Spinal cord (tissue), 10 donors: ENCODE results near the gene ITPK1. TPM values are rescaled to one million over a fixed set of nuclear protein-coding genes. Genes with fewer than 3 reads are reported as not detected.

Experiments used
- DNase-seq, 6 donors: peaks; one replicate each; pipeline versions ENCODE4 v3.0.0 to v3.0.0-alpha.2; 2013 to 2015; ENCODE audit warnings: low spot score in 6 of 6, low read depth in 4 of 6
- H3K27ac ChIP-seq: one replicate; pipeline ENCODE4 v1.5.1; 2013; ENCODE audit warnings: low read depth, low read length, control low read depth
- H3K27me3 ChIP-seq: one replicate; pipeline ENCODE4 v1.6.1; 2013; ENCODE audit warnings: low read length; ENCODE audit not compliant: control insufficient read depth, insufficient read depth
- H3K36me3 ChIP-seq: one replicate; pipeline ENCODE4 v1.6.1; 2013; ENCODE audit warnings: low read length; ENCODE audit not compliant: control insufficient read depth, insufficient read depth
- H3K4me1 ChIP-seq: one replicate; pipeline ENCODE4 v1.6.1; 2013; ENCODE audit warnings: low read length; ENCODE audit not compliant: control insufficient read depth, insufficient read depth
- H3K4me3 ChIP-seq: one replicate; pipeline ENCODE4 v1.5.1; 2013; ENCODE audit warnings: low read depth, low read length, control low read depth
- H3K9me3 ChIP-seq: one replicate; pipeline ENCODE4 v1.6.1; 2013; ENCODE audit warnings: low read length; ENCODE audit not compliant: control insufficient read depth, insufficient read depth
- WGBS: methylation state at CpG from one replicate; pipeline ENCODE4 v1.1.5; 2013; ENCODE audit warnings: missing lambda C conversion rate; ENCODE audit not compliant: insufficient coverage; 5-methylcytosine and 5-hydroxymethylcytosine counted together
- polyA plus RNA-seq, 2 donors: library from polyadenylated mRNA; unstranded; fragments of 120-200 nt; gene quantifications; one replicate each; pipeline ENCODE4 v1.2.1, GENCODE V29; 2013; ENCODE audit not compliant: insufficient read length in 2 of 2
- total RNA-seq, 2 donors: library from RNA; depleted of rRNA in 1 of 2; stranded (reverse); fragments of 120-200 nt in 1 of 2; fragments of >200 nt in 1 of 2; gene quantifications; one replicate each; pipeline versions ENCODE4 v1.2.3 to v1.2.4, GENCODE V29; 2013 to 2014
- donor health status: healthy.

Gene ITPK1
- total and polyA plus RNA-seq, 4 donors = 33.8 to 147 (median 83.3) TPM

DNA sequence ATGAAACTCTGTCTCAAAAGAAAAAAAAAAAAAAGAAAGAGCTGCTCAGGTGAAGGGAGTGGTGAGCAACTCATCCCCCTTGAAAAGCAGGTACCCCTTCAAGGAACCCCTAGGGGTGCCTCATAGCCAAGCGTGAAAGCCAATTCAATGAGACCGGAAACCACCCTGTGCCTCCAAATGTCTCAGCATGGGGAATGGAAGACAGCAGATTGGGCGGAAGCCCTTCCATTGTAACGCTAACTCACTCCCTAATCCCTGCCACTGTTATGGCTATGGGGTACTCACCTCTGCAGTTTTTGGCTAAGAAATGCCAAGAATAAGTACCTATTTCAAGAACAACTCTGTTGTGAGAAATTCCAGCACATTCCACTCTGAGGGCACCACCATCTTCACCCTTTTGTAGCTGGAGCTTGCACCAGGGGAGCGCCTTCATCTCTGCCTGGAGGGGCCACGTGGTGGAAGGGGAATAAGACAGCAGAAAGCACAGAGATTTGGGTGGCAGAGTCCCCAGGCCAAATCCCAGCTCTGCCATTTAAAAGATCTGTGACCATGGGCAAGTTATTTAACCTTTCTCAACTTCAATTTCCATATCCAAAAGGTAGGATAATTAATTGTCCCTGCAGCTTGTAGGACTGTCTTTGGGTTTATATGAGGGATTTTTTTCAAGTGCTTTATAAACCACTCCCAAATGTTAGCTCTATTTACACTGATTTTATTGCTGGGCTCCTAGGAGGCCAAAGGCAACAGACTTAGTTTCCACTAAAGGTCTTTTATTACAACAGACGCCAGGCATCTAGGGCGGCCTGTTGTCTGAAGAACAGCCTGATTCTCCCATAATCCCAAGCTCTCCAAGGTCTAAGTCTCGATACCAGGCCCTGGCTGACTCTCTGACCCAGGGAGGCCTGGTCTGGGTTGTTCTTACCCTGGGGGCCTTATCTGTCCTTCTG lies 63.9 kb downstream of the ITPK1 start:
- H3K27me3 ChIP-seq = no peaks in the 10 kb centered on the region
- H3K4me3 ChIP-seq = no peak overlapping the region
- peak overlapping the region; percentile 44 for H3K27ac ChIP-seq
- peaks cover 38% of the 10 kb centered on the region for H3K4me1 ChIP-seq
- H3K36me3 ChIP-seq = peaks cover 9% of the 10 kb centered on the region
- no peaks in the 10 kb centered on the region for H3K9me3 ChIP-seq
- no peak for DNase-seq
- WGBS = 86% methylated on average over 7 of the region's 9 CpGs

GRCh38 chr14:93050761-93051160 lies 65.0 kb downstream of the ITPK1 start:
- WGBS = 92% methylated on average over 12 of the region's 12 CpGs
- Histone ChIP-seq H3K4me1 (peaks cover 36% of the 10 kb centered on the region), H3K27ac (no peak overlapping the region)

DNA sequence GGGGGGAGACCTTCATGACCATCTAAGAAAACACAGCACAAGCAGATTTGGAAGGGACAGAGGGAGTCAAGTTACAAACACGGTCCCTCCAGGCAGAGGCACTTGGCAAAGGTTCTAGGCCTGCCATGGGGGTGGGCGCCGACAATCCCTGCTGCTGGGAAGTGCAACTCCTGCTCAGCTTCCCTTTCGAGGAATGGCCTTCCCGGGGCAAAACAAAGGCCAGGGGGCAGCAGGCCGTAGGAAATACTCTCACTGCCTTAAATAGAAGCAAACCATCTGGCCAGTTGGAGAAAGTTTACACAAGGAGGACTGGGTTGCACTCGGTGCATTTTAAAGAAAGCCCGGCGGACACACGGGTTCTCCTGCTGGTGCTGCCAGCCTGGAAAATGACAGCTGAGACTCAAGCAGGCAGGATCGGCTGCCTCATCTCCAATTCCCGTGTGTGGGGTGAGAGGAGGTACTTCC lies 65.8 kb downstream of the ITPK1 start:
- H3K4me1 ChIP-seq = peaks cover 40% of the 10 kb centered on the region
- no peaks in the 10 kb centered on the region for H3K27me3 ChIP-seq
- no peak overlapping the region for H3K4me3 ChIP-seq
- 33% methylated on average over 9 of the region's 12 CpGs for WGBS
- no peak overlapping the region for H3K27ac ChIP-seq
- DNase-seq = no peak
- H3K9me3 ChIP-seq = no peaks in the 10 kb centered on the region
- peaks cover 3% of the 10 kb centered on the region for H3K36me3 ChIP-seq

More at GRCh38 chr14:93050761-93051160, 65.0 kb downstream of the ITPK1 start:
- Histone ChIP-seq H3K36me3 (peaks cover 7% of the 10 kb centered on the region), H3K4me3 (no peak overlapping the region), H3K27me3 (no peaks in the 10 kb centered on the region), H3K9me3 (no peaks in the 10 kb centered on the region)
- DNase-seq = no peak

- Histone ChIP-seq H3K4me1 (peaks cover 46% of the 10 kb centered on the region), H3K9me3 (no peaks in the 10 kb centered on the region), H3K27ac (no peak overlapping the region), H3K4me3 (no peak overlapping the region), H3K27me3 (no peaks in the 10 kb centered on the region), H3K36me3 (peaks cover 3% of the 10 kb centered on the region)
- DNase-seq = no peak
- WGBS = 82% methylated on average over 4 of the region's 4 CpGs
Observed at GRCh38 chr14:93049315-93049714, 66.4 kb downstream of the ITPK1 start.

GRCh38 chr14:93048843-93049242 lies 66.9 kb downstream of the ITPK1 start:
- no peak for DNase-seq
- no peaks in the 10 kb centered on the region for H3K9me3 ChIP-seq
- peaks cover 46% of the 10 kb centered on the region for H3K4me1 ChIP-seq
- H3K27ac ChIP-seq = no peak overlapping the region
- no peak overlapping the region for H3K4me3 ChIP-seq
- WGBS = 92% methylated on average over 2 of the region's 2 CpGs
- H3K36me3 ChIP-seq = peaks cover 3% of the 10 kb centered on the region
- H3K27me3 ChIP-seq = no peaks in the 10 kb centered on the region

DNA sequence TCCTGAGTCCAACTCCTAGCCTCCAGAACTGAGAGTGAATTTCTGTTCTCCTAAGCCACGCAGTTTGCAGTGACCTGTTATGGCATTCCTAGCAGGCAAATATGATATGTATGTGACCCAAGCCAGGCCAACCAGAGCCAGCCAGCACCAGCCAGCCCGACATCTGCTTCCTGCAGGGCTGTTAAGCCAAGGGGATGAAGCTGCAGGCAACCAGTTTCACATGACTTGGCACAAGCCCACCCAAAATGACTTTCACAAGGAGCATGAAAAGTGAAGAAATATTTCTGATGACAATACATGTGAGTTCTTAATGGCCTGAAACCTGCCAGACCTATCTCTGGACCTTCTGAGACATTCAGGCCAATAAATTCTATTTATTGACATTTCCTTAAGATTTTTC lies 68.1 kb downstream of the ITPK1 start:
- peaks cover 3% of the 10 kb centered on the region for H3K36me3 ChIP-seq
- H3K27me3 ChIP-seq = no peaks in the 10 kb centered on the region
- peaks cover 46% of the 10 kb centered on the region for H3K4me1 ChIP-seq
- 93% methylated on average over 2 of the region's 2 CpGs for WGBS
- no peak for DNase-seq
- H3K9me3 ChIP-seq = no peaks in the 10 kb centered on the region
- no peak overlapping the region for H3K27ac ChIP-seq
- H3K4me3 ChIP-seq = no peak overlapping the region

DNA sequence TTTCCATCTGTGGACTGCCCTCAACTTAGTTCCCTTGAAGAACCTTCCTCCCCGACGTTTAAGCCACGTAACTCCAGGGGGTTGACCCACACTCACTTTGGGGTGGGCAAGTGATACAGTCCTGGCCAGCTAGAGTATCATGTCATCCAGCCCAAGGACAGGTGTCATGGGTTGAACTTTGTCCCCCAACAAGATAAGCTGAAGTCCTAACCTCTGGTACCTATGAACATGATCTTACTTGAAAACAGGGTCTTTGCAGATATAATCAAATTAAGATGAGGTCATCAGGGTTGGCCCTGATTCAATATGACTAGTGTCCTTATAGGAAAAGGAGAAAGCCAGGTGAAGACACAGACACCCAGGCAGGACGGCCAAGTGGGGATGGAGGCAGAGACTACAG lies 68.6 kb downstream of the ITPK1 start:
- peaks cover 46% of the 10 kb centered on the region for H3K4me1 ChIP-seq
- WGBS = 91% methylated on average over 4 of the region's 4 CpGs
- H3K27me3 ChIP-seq = no peaks in the 10 kb centered on the region
- H3K4me3 ChIP-seq = no peak overlapping the region
- H3K36me3 ChIP-seq = peaks cover 3% of the 10 kb centered on the region
- DNase-seq = no peak
- no peak overlapping the region for H3K27ac ChIP-seq
- no peaks in the 10 kb centered on the region for H3K9me3 ChIP-seq

DNA sequence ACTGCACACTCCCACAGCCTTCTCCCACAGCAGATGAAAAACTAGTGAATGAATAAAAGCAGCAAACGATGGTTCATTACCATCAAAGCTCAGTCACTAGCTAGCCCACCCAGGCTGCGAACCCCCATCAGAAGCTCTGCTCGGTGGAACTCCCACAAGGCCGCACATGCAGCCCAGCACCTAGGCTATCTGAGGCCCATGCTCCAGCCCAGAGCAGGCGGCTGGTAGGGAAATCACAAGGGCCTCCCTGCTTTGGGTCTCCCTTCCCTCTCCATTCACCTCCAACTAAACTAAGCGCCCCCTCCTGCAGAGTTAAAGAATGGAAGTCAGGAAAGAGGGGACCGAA lies 69.0 kb downstream of the ITPK1 start:
- Histone ChIP-seq H3K36me3 (peaks cover 3% of the 10 kb centered on the region), H3K4me1 (peaks cover 48% of the 10 kb centered on the region), H3K9me3 (no peaks in the 10 kb centered on the region), H3K4me3 (no peak overlapping the region), H3K27ac (no peak overlapping the region), H3K27me3 (no peaks in the 10 kb centered on the region)
- no peak for DNase-seq
- WGBS = 58% methylated on average over 5 of the region's 7 CpGs

- 85% methylated on average over 9 of the region's 16 CpGs for WGBS
- no peak overlapping the region for H3K27ac ChIP-seq
- H3K27me3 ChIP-seq = no peaks in the 10 kb centered on the region
- H3K4me3 ChIP-seq = no peak overlapping the region
- peaks cover 7% of the 10 kb centered on the region for H3K36me3 ChIP-seq
- no peak for DNase-seq
- H3K4me1 ChIP-seq = peaks cover 53% of the 10 kb centered on the region
- H3K9me3 ChIP-seq = no peaks in the 10 kb centered on the region
Observed at GRCh38 chr14:93045965-93046704, 69.6 kb downstream of the ITPK1 start.
